Epidermal melanocyte (primary cell): ENCODE data around the gene CRYBB3.
A peak's percentile ranks its signal among the peaks of the same experiment; 100 is the strongest.
"Not testable (repeated sequence)": the region's sequence is repeated elsewhere in the genome, so short reads cannot be mapped to it uniquely, and the experiment has no call there.

Experiments used
- DNase-seq: peaks from one replicate; pipeline ENCODE4 v3.0.0; 2011; ENCODE audit warnings: low spot score; ENCODE audit not compliant: insufficient read length

CRYBB3 gene

GRCh38 chr22:25174888-25175411 lies 24.7 kb upstream of the CRYBB3 start:
- no peak for DNase-seq

GRCh38 chr22:25176175-25176574 lies 23.5 kb upstream of the CRYBB3 start:
- DNase-seq = no peak

- no peak for DNase-seq
These were observed 22.9 kb upstream of the CRYBB3 start for GRCh38 chr22:25176799-25177198.

GRCh38 chr22:25177226-25177625 lies 22.4 kb upstream of the CRYBB3 start:
- DNase-seq = no peak

GRCh38 chr22:25177895-25178294 lies 21.8 kb upstream of the CRYBB3 start:
- DNase-seq = no peak

GRCh38 chr22:25178348-25178747 lies 21.3 kb upstream of the CRYBB3 start:
- DNase-seq = not testable (repeated sequence)

GRCh38 chr22:25178869-25179631 lies 20.6 kb upstream of the CRYBB3 start:
- not testable (repeated sequence) for DNase-seq

GRCh38 chr22:25182131-25183110 lies 17.2 kb upstream of the CRYBB3 start:
- peak; percentile 51 for DNase-seq

GRCh38 chr22:25183949-25184619 lies 15.6 kb upstream of the CRYBB3 start:
- DNase-seq = no peak

- no peak for DNase-seq
These were observed 13.5 kb upstream of the CRYBB3 start for GRCh38 chr22:25186140-25186539.

- DNase-seq = no peak
These were observed 12.2 kb upstream of the CRYBB3 start for GRCh38 chr22:25187469-25187868.

GRCh38 chr22:25192406-25192805 lies 7.3 kb upstream of the CRYBB3 start:
- no peak for DNase-seq

- no peak for DNase-seq
These were observed 6.5 kb upstream of the CRYBB3 start for GRCh38 chr22:25193130-25193529.

- DNase-seq = no peak
These were observed 6.1 kb upstream of the CRYBB3 start for GRCh38 chr22:25193548-25193947.

- no peak for DNase-seq
These were observed 3.3 kb upstream of the CRYBB3 start for GRCh38 chr22:25196326-25196725.

- DNase-seq = no peak
These were observed 2.3 kb upstream of the CRYBB3 start for GRCh38 chr22:25197340-25197739.

- no peak for DNase-seq
These were observed 1.3 kb downstream of the CRYBB3 start for GRCh38 chr22:25200967-25201366.

GRCh38 chr22:25201557-25202273 lies 2.1 kb downstream of the CRYBB3 start:
- no peak for DNase-seq

GRCh38 chr22:25202290-25202921 lies 2.7 kb downstream of the CRYBB3 start:
- peak; percentile 74 for DNase-seq

GRCh38 chr22:25203082-25203481 lies 3.4 kb downstream of the CRYBB3 start:
- no peak for DNase-seq
